GM12892 (cell line): ENCODE data around the gene CXCR1.

ENCODE experiments used
- POLR2A ChIP-seq: IDR thresholded peaks from 2 replicates; pipeline ENCODE4 v1.6.1; 2011; ENCODE audit warnings: low read depth, low read length, control low read depth
- POLR2AphosphoS5 ChIP-seq: IDR thresholded peaks from 2 replicates; pipeline ENCODE4 v1.6.1; 2011; ENCODE audit warnings: low read depth, low read length, control low read depth

- TF ChIP-seq POLR2AphosphoS5 (no peak), POLR2A (no peak)
Measured at GRCh38 chr2:218138047-218138446, 28.7 kb downstream of the CXCR1 start.
